Activated CD8-positive, alpha-beta memory T cell treated with anti-CD3 and anti-CD28 coated beads for 48 hours (primary cell): Measurements from ENCODE around the gene HIVEP1.

Experiments
- DNase-seq, 3 experiments: peaks; one replicate each; pipeline ENCODE4 v3.0.0-alpha.2; 2020; ENCODE audit warnings: low read depth in 2 of 3, low spot score in 2 of 3

HIVEP1 gene

DNA sequence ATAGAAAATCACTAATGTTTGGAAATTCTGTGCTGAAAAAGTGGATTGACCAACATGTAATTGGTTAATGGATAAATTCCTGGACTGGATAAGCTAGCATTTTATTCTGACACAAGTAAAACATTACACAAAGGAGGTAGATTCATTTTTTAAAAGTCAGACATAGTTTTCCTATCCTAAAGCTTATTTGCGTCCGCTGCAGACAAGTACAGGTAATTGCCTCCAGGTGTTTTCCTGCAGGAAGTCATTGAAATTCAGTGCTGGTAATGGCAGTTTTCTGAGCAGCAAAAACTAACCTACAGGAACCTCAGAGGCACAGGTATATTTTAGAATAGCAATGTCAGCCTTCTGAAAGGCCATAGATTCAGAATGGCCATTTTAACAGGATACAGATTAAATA, 20.0 kb upstream of the HIVEP1 start:
- no peak for DNase-seq

DNA sequence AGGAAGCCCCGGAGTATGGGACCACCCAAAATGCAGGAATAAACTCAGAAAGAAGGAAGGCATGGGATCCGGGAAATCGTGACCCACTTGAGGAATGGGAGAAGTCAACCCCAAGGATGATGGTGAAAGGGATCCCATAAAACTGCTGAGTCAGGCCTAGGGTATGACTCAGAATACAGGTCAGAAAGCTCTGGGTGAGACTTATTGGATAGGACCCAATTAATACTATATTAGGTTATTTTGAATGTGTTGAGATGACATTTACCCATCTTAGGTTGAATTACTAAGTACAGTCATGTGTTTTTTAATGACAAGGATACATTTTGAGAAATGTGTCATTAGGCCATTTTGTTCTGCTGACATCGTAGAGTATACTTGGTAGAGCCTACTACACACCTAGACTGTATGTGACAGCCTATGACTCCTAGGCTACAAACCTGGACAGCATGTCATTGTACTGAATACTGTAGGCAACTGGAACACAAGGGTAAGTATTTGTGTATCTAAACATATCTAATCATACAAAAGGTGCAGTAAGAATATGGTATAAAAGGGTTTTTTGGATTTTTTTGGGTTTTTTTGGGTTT, 17.1 kb upstream of the HIVEP1 start:
- DNase-seq = no peak

DNA sequence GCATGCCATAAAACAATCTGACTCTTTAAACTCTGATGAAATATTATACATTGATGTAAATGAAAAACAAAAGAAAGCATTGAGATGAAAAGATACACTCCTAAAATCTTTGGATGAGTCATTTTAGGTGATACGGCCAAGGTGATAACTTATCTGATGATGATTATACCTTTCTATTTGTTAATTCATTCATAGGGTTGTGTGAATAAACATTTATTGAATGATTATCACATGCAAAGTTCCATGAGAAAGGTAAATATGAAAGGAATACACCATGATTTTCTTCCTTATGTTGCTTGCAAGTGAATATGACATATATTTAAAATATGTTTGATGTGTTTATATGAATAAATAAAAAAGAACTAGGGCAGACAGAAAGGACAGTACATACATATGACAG, 15.4 kb upstream of the HIVEP1 start:
- no peak for DNase-seq

DNA sequence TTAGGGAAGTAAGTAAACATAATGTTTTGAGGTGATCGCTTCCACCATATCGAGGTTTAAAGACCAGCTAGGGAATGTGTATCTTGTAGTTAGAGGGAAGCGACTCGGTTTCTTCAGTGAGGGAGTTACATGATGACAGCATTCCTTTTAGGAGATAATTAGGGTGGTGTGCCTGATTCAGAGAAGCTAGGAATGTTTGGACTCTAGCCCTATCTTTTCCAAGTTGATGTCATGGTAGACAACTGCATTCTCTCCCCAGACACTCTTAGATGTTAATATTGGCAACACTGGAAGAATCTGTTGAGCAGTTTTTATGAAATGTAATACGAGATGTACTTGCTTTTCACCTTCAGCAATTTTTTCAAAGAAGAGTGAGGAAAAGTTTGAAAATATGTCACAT, 12.9 kb upstream of the HIVEP1 start:
- no peak for DNase-seq

DNA sequence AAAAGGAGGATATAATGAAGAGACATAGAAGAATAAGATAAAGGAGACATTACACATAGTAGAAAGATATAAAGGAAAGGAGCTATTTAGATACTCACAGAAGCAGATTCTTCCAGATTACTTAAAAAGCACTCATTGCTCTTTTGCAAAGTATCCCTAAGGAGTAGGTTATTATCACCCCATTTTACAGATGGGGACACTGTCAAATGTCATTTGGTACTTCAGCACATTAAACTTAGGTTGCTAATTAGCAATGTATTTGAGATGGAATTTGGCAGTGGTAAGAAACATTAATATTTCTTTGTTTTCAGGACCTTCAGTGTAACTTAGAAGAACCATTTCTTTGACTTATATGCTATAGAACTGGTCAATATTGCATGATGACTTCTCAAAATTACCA, 11.9 kb upstream of the HIVEP1 start:
- no peak for DNase-seq

DNA sequence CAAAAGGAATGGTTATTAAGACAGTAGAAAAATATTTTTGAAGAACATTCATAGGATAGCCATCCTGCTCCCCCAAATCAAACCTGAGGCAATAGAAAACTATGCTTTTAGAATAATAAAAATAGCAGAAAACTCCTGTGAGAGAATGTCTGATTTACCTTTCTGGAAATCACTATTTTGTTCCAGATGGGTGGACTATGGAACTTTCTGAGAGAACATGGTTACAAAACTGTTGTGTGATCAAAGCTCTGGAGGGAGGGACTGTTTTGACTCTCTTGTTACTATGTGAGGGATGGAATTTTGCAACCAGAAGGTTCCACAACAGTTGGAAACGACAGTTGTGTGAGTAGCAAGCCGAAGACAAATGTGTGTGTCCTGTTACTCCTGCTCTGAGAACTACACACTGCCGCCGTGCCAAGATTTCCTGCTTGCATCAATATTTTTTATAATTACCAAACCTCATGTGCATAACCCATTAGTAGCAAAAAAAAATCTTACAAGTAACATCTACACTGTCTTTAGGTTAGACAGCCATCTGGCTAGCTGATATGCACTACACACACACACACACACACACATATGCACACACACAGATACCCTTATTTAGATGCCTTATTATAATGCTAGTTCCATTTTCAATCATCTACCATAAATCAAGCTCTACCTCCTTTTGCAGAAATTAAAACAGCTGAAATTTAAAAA, 11.0 kb upstream of the HIVEP1 start:
- no peak for DNase-seq

DNA sequence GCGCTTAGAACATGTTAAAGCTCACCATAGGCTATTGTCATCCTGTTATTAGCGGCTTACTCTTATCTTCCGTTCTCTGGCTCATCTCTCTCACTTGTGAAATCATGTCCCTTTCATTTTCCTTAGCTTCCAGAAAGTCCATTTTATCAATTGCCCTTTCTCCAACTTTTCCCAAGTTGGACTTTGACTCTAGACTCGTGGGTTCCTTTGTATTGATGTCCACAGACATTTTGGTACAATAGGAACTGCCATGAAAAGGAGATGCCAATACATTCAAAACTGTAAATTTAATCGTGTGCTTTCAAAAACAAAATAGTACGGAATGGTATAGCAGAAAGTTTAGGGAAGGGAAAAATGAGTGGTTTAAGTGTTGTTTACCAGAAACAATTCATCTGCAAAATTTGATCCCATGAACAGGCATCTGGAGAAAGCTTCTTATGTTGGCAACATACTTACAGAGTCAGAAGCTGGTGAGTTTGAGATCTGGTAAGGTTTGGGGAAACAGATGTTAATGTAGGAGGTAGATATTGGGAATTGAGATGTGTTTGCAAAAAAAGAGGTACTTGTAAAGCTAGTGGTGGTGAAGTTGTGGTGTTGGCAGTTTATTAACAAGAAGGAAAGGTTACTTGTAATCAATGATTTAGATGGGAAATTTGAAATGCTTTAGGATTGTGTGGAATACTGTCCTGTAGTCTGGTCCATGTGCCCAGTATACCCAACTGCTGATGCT, 10.2 kb upstream of the HIVEP1 start:
- no peak for DNase-seq

DNA sequence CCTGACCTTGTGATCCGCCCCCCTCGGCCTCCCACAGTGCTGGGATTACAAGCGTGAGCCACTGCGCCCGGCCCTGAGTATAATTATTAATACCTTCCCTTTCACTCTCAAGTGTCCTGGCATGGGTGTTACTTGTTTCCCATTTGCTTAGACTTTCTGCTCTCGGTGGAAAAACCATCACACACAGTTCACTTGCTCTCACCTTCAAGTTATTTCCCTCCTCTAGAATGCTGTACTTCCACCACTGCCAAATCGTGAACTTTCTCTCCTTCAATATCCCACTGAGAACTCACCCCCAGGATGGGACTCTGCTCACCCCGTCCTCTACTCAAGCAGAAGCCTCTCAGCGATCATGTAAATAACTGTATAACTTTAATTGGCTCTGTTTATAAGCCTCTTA, 4.6 kb upstream of the HIVEP1 start:
- no peak for DNase-seq

DNA sequence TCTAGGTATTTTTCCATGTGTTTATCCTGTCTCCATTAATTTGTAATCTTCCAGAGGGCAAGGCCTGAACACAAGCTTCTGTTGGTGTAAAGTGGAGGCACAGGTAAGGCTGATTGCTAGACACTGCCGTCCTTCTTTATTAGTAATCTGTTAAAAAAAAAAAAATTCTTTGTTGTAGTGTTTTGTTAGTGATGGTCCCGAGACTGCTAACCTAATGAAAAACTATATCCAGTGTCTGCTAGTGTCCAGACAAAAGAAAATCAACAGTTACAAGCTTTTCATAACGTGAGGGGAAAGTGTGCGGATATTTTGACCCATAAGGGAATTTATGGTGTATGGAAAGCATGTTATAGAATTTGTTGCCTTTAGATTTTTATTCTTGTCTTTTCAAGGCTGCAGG, 4.2 kb upstream of the HIVEP1 start:
- no peak for DNase-seq

DNA sequence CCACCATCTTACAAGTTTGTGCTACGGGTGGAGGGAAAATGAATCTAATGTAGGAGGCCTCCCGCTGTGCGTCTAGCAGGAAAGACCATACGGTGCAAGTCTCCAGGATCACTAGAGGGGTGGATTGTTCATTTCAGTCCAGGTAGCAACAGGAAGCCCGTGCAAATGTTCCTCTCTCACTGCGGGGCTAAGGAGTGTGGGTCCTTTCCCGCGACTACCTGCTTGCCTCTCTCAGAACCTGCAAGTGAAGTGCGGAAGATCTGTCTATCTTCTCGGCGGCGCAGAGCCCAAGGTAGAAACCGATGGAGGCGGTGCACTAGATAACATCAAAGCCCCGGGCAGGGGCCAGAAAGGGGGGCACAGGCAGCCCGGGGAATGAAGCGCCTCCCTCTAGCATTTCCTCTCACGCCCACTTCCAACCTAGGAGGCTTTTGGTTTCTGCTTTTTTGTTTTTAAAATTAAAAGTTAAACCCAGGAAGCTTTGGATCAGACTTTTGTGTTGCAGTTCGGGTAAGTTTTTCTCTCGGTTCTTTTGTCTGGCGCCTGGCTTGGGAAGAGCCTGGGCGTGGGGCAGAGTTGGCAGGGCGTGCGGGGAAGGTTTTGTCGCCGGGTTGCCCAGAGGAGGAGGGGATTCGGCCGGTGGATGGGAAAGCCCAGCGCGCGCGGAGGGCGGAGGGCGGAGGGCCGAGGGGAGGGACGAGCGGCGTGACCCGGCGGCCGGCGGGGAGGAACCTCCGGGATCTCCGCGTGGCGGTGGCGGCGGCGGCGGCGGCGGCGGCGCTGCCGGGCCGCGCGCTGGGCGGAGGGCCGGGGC, 3.5 kb upstream of the HIVEP1 start:
- peak; percentile 57 to 70 (median 57) for DNase-seq

DNA sequence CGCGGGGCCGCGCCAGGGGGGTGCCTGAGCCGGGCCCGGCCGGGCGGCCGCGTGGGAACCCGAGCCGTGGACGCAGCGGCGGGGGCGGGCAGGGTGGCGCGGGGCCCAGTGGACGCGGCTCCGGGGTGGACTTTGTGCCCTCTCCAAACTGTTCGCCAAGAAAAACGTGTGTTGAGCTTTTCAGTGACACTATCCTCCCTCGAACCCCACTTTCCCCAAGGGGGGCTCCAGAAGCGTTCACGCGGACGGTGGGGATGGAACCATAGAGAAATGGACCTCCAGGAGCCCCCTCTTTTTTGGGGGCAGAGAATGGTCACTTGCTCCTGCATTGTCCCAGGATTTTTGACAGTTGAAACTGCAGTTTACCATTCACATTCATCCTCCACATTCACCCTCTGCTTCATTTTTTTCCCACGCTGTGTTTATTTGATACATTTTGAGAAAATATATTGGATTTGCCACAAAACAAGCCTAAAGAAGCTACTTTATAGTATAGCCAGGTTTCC, 2.9 kb upstream of the HIVEP1 start:
- DNase-seq = no peak

DNA sequence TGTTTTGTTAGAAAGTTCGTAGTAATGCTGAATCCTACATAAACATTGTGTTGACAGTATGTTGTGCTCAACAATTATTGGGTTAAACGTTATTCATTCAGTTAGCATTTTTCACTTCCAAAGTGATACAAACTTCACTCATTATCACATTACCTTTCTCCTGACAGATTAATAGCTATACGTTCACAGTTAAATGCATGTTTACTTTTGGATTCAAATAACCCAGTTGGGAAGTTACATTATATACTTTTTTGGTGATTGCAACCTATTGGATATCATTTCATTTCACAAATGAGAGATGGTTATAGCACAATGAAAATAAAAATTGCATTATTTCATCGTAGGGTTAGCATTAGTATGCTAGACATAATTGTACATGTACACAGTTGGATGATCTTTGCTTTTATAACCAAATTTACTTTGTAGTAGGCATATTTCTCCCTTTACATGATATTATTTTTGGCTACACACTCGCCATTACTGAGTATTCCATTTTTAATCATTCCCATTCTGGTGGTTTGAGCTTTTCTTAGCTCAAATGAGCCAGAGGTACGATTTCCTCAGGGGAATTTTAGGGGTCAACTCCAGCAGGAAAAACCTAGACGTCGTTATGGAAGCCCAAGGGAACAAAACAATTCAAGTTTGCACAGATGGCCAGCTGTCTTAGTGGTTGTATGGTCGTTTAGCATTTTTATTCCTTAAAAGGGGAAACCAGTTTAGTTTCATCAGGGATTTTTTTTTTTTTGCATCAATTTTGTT, 2.1 kb upstream of the HIVEP1 start:
- DNase-seq = no peak

DNA sequence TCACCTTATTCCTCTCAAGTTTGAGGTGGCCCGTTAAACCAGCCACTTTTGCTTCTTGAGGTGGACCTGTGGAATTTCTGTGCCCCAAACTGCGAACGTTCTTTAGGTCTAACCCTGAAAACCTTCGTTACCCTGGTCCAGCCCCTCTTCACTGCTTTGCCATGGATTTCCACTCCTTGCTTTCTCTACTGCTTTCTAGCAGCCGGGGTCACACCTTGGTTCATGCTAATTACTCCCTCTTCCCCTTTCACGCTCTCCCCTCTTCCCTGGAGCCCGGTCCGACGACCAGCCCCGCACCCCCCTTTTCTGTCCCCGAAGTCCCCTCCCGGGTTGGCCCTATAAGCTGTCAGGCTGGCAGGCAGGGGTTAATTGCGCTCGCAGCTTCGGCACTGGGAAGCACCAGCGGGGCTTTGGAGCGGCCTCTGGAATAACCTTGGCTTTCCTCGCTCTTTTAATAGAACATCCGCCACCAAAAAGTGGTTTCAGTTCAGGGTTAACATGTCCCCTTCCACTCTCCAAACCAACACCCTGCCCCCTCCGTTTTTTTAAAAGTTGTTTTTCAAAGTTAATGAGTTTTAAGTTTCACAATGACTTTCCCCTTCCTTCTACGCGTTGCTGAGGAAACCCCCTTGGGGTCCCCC, 1.4 kb upstream of the HIVEP1 start:
- DNase-seq = peak in 2 of 3 experiments; percentile 34 to 36

DNA sequence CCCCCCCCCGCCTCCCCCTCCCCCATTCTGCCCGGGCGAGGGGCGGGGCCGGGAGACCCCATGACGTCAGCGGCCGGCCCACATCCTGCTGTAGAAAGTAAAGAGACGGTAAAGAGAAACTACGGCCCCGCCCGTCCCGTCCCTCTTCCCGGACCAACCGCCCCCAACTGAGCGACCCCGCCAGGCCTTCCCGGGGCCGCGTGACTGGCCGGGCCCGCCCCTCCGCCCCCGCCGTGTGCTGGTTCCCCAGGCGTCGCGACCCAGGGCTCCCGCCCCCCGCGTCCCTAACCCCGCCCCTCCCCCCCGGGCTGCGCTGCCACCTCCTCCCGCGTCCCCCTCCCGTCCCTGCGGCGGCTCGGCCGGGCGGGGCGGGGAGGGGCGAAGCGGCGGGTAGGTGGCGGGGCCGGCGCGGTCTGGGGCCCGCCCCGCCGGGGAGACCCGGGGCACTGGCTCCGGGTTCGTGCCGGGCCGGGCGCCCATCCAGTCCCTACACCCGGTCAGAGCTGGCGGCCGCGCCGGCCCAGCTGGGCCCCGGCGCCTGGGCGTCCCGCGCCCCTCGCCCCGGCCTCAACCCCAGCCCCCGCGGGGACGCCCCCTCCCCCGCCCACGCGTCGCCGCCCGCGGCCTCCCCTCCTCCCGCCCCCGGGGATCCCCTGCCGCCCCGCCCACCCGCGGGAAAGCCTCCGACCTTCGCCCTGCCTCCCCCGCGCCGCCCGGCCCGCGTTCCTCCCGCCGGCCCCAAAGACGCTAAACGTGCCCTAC, 655 bp upstream of the HIVEP1 start:
- peak; percentile 84 to 93 (median 89) for DNase-seq

DNA sequence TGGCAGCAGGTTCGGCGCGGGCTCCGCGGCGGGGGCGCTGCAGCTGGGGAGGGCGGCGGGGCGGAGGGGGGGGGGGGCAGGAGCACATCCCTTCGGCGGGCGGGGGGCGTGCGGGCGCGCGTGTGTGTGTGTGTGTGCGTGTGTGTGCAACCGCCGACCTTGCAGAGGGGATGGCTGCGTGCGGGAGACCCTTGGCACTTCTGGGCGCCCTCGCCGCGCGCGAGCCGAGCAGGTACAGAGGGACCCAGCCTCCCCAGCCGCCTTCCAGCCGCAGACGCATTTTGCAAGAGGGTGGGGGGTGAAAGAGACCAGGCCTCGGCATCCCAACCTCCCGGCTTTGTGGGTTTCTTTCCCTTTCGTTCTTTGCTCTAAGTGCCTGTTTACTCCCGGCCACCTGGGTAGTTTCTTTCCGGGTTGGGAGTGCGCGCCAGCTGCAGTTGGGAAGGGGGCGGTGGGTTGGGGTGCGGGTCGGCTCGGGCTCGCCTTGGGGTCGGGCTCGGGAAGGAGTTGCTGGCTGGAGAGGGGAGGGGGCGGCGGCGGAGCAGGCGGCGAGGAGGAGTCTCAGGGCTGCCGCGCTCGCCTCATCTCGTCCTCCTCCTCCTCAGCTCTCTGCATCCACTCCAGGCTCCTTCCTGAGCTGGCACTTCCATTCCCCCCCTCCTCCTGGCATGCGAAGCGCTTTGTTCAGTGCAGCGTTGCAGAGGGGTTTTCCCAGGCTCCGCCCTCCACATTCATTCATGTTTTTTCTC, 620 bp downstream of the HIVEP1 start:
- DNase-seq = peak; percentile 26 to 41 (median 35)

DNA sequence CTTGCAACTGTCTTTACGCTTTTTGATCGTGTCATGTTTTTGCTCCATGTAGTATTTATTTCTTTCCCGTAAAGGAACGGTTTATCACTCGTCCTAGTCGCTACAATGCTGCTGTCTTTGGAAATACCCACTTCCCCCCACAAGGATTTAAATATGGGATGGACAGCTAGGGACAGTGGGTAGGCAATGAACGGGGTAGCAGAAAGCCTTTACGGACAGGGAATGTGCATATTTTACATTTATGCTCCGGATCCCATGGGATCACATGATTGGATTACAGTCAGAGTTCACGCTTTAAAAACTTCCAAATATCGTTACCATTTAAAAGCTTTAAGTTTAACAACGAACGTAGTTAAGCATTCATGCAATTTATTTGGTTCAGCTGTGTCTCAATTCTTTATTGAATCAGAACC, 1.2 kb downstream of the HIVEP1 start:
- no peak for DNase-seq

DNA sequence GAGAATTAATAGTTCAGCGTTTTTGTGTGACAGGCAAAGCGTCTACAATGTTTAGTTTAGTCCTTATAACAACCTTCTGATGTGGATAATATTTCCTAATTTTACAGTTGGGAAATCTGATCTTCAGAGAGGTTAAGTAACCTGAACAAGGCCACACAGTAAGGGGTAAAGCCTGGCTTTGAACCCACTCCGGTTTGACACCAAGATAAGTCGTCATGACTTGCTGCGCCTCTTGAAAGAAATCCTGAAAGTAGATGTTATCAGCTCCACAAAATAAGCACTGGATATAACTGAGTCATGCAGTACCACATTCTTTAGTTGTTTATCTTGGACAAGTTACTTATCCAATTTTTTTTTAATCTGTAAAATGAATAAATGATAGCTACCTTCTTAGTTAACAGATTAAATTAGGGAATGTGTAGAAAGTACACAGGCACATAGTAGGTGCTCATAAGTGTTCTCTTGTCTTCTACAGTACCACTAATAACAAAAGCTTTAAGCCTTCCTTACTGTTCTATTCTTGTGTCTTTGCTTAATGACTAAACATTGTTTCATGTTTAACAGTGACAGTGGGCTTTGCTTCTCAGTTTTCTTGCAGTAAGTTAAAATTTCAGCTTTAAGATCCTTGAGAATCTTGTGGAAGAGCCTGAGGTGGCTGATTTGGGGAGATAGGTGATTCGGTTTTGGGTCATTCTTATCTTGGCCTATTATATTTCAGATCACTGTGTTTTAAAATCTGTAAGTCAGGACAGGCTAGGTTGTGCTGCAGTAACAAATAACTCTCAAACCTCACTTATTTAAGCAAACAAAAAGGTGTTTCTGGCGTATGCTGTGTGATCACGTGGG, 2.1 kb downstream of the HIVEP1 start:
- no peak for DNase-seq

DNA sequence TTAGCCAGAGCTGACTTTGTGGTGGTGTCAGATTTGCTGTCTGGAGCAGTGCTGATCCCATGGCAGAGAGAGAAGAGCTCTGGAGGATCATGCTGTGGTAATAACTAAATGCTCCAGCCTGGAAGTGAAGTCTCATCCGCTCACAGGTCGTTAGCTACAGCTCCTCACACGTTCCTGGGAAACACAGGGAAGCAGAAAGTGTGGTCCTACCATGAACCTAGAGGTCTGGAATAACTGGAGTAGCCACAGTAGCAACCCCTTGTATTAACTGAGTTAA, 2.7 kb downstream of the HIVEP1 start:
- DNase-seq = no peak
